ENCODE results near the gene CES2.

The CES2 gene

GRCh38 chr16:66918803-66919568 is 16.3 kb upstream of the CES2 start, which contains the start of gene CDH16:
Gene CDH16, minus strand, starts transcription at chr16:66918885. Its CDS starts 820 bp downstream, at chr16:66918065.
- TF ChIP-seq GATA1 (IDR thresholded peaks at IDR 0.05; ENCODE audit: low read depth, low read length) (no peak), POLR2A (IDR thresholded peaks at IDR 0.05; ENCODE audit: low read length) (no peak)
- DNase-seq: no peak

- TF ChIP-seq GATA1 (IDR thresholded peaks at IDR 0.05; ENCODE audit: low read depth, low read length) (no peak), POLR2A (IDR thresholded peaks at IDR 0.05; ENCODE audit: low read length) (no peak)
- DNase-seq: no peak
These were observed 15.6 kb upstream of the CES2 start for GRCh38 chr16:66919569-66920298.

- no peak for TF ChIP-seq GATA1 (IDR thresholded peaks at IDR 0.05; ENCODE audit: low read depth, low read length)
- TF ChIP-seq POLR2A (IDR thresholded peaks at IDR 0.05; ENCODE audit: low read length): no peak
- no peak for DNase-seq
These were observed 15.1 kb upstream of the CES2 start for GRCh38 chr16:66920299-66920590.

- TF ChIP-seq GATA1 (IDR thresholded peaks at IDR 0.05; ENCODE audit: low read depth, low read length) (no peak), POLR2A (IDR thresholded peaks at IDR 0.05; ENCODE audit: low read length) (no peak)
- DNase-seq: no peak
These were observed 14.2 kb upstream of the CES2 start for GRCh38 chr16:66920924-66921680.

DNA sequence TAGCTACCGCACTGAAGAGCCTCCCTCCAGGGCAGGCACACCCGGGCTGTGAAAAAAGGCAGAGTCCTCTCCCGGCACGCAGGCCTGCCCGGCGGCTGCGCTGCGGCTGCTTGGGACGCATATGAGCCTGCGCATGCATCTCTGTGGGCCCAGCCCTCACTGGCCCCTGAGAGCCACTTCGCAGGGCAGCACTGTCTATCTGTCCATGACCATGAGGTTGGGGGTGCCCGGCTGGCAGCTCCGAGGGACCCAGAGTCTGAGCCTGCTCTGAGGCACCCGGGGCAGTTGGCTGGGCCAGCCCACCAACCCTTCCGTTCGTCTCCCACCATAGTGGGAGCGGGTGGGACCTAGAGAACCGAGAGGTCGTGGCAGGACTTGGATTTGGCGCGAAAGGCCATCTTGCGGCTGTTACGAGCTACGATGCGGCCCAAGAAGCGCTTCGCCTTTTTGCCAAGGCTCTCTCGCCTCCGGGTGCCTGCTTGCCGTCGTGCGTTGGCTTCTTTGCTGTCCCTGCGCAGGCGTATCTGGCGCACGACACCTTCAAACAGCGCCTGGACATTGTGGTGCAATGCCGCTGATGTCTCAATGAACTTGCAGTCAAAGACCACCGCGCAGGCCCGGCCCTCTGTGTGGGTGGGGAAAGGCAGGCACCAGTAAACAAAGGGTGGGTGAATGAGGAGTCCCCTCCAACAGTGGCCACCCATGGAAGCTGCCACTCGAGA is 13.4 kb upstream of the CES2 start:
- no peak for DNase-seq
- TF ChIP-seq POLR2A (IDR thresholded peaks at IDR 0.05; ENCODE audit: low read length) (no peak), GATA1 (IDR thresholded peaks at IDR 0.05; ENCODE audit: low read depth, low read length) (no peak)

GRCh38 chr16:66923247-66923731 is 12.0 kb upstream of the CES2 start:
- TF ChIP-seq GATA1 (IDR thresholded peaks at IDR 0.05; ENCODE audit: low read depth, low read length) (no peak), POLR2A (IDR thresholded peaks at IDR 0.05; ENCODE audit: low read length) (no peak)

DNA sequence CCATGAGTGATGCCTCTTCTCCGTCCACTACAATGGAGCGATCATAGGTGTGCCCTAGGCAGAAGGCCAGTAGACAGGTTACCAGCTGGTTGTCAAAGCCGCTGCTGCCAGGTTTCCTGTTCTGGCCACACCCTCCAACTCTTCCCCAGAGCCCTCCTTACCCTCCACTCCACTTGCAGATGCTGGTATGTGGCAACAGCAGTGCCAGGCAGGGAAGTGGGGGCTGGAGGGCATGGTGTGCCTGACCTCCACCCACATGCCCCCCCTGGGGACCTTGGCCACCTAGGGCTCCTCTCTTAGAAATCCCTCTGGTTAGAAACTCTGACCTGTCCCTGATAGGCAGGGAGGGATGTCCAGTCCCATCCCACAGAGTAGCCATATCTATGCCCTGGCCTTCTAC is 11.4 kb upstream of the CES2 start:
- no peak for DNase-seq
- no peak for TF ChIP-seq POLR2A (IDR thresholded peaks at IDR 0.05; ENCODE audit: low read length)
- TF ChIP-seq GATA1 (IDR thresholded peaks at IDR 0.05; ENCODE audit: low read depth, low read length): no peak

More at GRCh38 chr16:66923247-66923731, 12.0 kb upstream of the CES2 start:
- no peak for DNase-seq

GRCh38 chr16:66924527-66925321 is 10.6 kb upstream of the CES2 start:
- TF ChIP-seq GATA1 (IDR thresholded peaks at IDR 0.05; ENCODE audit: low read depth, low read length) (no peak), POLR2A (IDR thresholded peaks at IDR 0.05; ENCODE audit: low read length) (no peak)
- peak; percentile 61 to 80 for DNase-seq

DNA sequence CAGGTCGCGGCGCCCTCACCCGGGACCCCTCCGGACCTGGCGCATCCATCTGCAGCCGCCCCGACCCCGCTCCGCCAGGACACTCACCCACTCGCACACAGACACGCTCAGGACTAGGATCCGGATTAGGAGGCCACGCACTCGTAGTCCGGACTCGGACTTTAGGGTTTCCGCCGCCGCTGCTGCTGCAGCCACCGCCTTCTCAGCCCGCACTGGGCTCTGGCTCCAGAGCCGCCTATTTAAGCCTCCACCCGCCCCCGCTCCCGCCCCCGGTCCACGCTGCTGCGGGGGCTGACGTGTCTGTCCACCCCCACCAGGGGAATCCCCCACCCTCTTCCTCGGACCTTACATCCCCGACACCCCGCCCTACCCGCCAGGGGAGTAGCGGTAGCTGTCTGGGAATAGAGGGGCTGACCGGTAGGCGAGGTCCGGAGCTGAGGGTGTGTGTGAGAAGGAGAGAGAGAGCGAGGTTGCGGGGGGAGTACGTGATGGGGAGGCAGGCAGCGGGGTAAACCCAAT is 9.9 kb upstream of the CES2 start, which contains the start of gene RRAD:
Gene RRAD, minus strand, starts transcription at position 214 of the 519 bp plus-strand sequence. CDS start 356 bp downstream, outside the sequence.
- no peak for TF ChIP-seq GATA1 (IDR thresholded peaks at IDR 0.05; ENCODE audit: low read depth, low read length)
- TF ChIP-seq POLR2A (IDR thresholded peaks at IDR 0.05; ENCODE audit: low read length): peak; percentile 33
- DNase-seq: peak in 1 of 2 experiments; percentile 61

GRCh38 chr16:66926171-66926947 is 9.0 kb upstream of the CES2 start:
- TF ChIP-seq GATA1 (IDR thresholded peaks at IDR 0.05; ENCODE audit: low read depth, low read length): no peak
- TF ChIP-seq POLR2A (IDR thresholded peaks at IDR 0.05; ENCODE audit: low read length): no peak
- peak; percentile 39 to 53 for DNase-seq

GRCh38 chr16:66926961-66927436 is 8.3 kb upstream of the CES2 start:
- TF ChIP-seq GATA1 (IDR thresholded peaks at IDR 0.05; ENCODE audit: low read depth, low read length) (no peak), POLR2A (IDR thresholded peaks at IDR 0.05; ENCODE audit: low read length) (no peak)
- peak in 1 of 2 experiments; percentile 23 for DNase-seq

All from erythroblast (primary cell).